Pulmonary artery endothelial cell (primary cell): ENCODE data around the gene ARL4C. TPM values are rescaled to one million over a fixed set of nuclear protein-coding genes. Genes with fewer than 3 reads are reported as not detected.
A peak's percentile ranks its signal among the peaks of the same experiment; 100 is the strongest.

Source experiments
- DNase-seq: peaks from one replicate; pipeline ENCODE4 v3.0.0-alpha.2; 2011; ENCODE audit warnings: low read depth, low spot score
- total RNA-seq: library from RNA; depleted of rRNA; stranded (reverse); fragments of >200 nt; gene quantifications from 2 replicates; pipeline ENCODE4 v1.2.3, GENCODE V29; 2014

Gene ARL4C
- 1.6 and 3.7 TPM in 2 replicates for total RNA-seq

DNA sequence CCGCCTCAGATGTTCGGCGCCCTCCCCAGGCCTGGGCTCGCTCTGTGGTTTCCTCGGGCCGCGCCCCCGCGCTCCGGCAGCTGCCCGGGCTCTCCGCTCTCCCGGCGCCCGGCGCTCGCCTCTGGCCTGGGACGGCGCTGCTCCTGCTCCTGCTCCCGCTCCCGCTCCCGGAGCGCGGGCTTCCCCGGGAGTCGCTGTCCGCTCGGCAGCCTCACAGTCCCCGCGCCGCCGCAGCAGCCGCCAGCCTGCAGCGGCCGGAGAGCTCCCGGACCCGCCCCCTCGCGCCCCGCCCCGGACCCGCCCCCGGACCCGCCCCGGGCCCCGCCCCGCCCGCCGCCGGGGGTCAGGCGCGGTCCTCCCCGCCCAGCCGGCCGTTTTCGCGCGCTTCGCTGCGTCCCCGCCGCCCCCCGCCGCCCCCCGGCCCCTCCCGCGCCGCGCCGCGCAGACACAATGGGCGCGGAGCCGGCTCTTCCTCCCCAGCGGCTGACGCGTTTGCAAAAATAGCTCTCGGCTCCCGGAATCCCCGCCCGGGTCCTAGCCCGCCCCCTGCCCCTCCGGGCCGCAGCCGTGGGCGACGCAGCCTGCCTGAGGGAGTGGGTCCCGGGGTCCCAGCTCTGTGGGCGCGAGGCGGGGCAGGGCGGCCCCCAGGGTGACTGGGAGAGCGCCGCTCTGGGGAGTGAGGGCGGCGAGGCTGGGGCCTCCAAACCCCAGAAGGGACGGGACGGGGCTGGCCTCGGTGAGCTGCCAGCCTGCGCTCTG lies at the start of gene ARL4C:
TSS of gene ARL4C (minus strand) at position 247 of the 759 bp plus-strand sequence. CDS start 495 bp downstream, outside the sequence.
- DNase-seq, result peak; percentile 13

GRCh38 chr2:234544659-234545611 lies 48.1 kb upstream of the ARL4C start:
- DNase-seq, result no peak

GRCh38 chr2:234542742-234543141 lies 45.9 kb upstream of the ARL4C start:
- DNase-seq, result no peak

- DNase-seq, result no peak
These were observed 41.0 kb upstream of the ARL4C start for GRCh38 chr2:234537929-234538328.

DNA sequence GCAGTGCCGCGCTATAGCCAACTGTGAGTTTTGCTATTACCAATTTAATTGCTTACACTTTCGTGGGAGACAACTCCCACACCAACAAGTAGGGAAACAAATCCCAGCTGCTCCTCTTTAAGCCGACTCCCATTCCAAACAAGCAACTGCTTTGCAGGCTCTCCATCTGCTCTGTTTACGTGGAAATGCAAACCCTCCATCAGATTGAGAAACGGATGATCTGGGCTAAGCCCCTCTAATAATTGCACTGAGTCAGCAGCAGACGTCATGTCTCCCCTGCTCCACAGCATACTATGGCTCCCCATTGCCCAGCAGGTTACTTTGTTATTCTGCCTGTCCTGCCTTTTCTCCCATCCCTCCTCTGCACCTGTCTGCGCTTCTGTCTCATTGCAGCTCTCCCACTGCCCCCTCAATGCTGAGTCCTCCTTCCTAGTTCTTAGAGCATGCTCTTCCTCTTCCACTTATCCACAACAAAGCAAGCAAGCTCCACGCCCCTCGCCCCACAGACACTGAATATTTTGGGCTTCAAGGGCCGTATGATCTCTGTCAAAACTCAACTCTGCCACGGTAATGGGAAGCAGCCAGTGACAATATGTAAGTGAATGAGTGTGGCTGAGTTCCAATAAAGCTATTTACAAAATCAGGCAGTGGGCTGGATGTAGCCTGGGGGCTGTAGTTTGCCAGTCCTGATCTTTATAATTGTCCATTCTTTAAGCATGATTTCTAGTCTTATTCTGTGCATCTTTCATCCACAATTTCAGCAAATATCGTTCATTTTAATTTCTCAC lies 39.5 kb upstream of the ARL4C start:
- no peak for DNase-seq

DNA sequence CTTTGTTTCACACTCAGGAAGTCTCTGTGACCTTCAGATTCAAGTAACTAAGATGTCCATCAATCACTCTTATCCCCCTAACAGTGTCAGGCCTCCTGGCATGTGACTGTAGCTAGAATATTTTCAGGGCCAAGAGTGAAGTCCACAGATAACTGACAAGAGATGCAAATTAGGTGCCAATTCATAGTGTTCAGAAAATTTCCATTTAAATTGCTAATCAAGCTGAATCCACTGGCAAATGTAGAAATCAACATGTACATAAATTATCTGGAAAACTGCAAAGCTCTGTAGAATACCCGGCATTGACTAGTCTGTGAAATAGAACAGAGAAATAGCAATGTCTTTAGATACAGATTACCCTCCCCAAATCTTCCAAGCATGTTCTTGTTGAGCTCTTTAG lies 38.6 kb upstream of the ARL4C start:
- DNase-seq, result no peak

DNA sequence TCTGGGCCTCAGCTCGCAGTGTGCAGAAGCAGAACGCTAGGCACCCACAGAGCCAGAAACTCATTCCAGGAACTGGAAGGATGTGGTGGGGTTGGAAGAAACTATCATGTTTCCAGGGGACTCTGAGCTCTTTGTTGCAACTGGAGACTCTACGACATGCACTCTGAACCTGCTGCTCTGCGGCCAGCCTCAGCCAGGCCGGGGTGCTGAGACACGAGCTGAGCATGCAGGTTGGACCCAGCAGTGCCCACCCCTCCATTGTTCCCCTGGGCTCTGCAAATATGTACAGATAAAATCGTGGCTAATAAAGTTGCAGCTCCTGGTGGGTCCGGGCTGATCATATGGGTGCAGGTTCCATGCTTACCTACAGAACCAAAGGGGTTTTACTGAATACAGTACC lies 37.6 kb upstream of the ARL4C start:
- DNase-seq, result no peak

DNA sequence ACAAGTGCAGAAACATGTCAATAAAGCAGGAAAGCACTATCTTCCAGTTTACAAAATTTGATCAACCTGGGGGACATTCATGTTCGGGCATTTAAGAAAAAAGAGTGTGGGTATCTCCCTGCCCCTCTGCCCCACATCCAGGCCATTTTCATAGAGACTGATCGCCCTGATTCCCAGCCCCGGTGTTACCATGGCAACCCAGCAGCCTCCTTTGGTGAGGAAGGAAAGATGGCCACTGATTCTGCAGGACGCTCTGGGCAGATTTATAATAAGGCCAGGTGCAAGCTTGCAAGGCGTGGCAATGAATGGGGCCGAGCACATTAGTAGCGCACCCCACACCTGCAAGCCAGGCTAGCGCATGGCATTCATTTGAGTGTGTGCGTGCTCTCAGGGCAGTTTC lies 36.7 kb upstream of the ARL4C start:
- DNase-seq, result no peak

- no peak for DNase-seq
These were observed 31.7 kb upstream of the ARL4C start for GRCh38 chr2:234528410-234529148.

GRCh38 chr2:234526711-234527110 lies 29.8 kb upstream of the ARL4C start:
- DNase-seq, result no peak

DNA sequence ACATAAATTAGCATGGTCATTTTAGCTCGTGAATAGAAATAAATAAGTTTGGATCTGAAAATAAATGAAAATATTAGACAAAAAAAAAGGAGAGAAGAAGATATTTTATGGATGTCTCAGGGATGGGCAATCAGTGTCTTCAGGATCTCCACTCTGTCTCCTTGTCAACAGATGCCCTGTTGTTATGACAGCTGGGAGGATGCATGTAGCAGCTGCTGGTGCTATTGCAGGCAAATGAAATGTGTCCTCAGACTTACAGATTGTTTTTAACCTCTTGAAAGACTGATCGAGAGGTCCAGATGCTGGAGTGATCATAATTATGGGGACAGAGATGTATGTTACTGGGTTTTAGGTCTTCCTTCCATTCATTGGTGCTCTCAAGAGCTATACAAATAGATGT lies 24.7 kb upstream of the ARL4C start:
- DNase-seq, result no peak

- no peak for DNase-seq
These were observed 22.2 kb upstream of the ARL4C start for GRCh38 chr2:234518986-234519642.

DNA sequence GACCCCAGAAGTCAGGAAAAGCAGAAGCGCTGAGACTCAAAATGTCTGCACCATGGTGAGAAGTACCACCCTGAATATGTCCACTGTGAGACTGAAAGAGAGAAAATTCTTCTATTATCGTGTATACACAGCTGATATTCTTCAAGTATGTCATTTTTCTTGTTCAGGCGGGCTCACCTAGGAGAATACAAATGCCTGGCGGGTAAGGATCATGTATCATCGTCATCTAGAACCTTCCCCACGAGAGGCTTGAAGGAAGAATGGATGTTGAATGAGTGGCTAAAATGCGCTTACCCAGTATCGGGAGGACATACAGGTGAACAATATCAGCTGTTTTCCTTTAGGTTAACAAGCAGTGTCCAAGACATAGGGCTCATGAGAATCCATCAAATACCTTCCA lies 21.1 kb upstream of the ARL4C start:
- no peak for DNase-seq

- no peak for DNase-seq
These were observed 18.2 kb upstream of the ARL4C start for GRCh38 chr2:234514873-234515638.

- no peak for DNase-seq
These were observed 17.2 kb upstream of the ARL4C start for GRCh38 chr2:234514099-234514498.

- DNase-seq, result no peak
These were observed 16.2 kb upstream of the ARL4C start for GRCh38 chr2:234512884-234513669.

GRCh38 chr2:234502919-234503285 lies 6.0 kb upstream of the ARL4C start:
- DNase-seq, result no peak

- no peak for DNase-seq
These were observed 5.5 kb upstream of the ARL4C start for GRCh38 chr2:234502285-234502918.
